Measurements from ENCODE around the gene GTF2IRD2.
"Not testable (repeated sequence)": the region's sequence is repeated elsewhere in the genome, so short reads cannot be mapped to it uniquely, and the experiment has no call there.

DNA sequence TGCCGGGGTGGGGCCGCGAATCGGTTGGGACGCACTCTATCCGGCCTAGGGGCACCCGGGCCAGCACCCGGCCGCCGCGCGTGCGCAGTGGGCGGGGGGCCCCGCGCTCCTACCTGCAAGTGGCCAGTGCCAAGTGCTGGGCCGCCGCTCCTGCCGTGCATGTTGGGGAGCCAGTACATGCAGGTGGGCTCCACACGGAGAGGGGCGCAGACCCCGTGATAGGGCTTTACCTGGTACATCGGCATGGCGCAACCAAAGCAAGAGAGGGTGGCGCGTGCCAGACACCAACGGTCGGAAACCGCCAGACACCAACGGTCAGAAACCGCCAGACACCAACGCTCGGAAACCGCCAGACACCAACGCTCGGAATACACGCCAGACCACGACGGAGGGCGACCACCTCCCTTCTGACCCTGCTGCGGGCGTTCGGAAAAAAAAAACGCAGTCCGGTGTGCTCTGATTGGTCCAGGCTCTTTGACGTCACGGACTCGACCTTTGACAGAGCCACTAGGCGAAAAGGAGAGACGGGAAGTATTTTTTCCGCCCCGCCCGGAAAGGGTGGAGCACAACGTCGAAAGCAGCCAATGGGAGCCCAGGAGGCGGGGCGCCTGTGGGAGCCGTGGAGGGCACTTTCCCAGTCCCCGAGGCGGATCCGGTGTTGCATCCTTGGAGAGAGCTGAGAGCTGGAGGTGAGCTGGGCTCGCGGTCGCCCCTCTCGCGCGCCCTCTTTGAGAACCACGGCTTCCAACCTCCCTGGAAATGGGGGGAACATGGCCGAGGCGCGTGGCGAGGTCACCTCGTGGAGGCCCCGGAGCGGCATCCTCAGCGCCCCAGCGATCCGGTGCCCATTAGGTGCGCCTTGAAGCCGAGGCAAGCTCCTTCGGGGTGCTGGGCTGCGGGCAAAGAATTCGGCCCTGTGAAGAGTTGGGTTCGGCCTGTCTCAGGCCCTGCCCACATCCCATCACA, 39.0 kb upstream of the GTF2IRD2 start:
- TF ChIP-seq, protein P1, sequence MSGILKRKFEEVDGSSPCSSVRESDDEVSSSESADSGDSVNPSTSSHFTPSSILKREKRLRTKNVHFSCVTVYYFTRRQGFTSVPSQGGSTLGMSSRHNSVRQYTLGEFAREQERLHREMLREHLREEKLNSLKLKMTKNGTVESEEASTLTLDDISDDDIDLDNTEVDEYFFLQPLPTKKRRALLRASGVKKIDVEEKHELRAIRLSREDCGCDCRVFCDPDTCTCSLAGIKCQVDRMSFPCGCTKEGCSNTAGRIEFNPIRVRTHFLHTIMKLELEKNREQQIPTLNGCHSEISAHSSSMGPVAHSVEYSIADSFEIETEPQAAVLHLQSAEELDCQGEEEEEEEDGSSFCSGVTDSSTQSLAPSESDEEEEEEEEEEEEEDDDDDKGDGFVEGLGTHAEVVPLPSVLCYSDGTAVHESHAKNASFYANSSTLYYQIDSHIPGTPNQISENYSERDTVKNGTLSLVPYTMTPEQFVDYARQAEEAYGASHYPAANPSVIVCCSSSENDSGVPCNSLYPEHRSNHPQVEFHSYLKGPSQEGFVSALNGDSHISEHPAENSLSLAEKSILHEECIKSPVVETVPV (CRISPR knock-in tag; IDR thresholded peaks at IDR 0.05), result not testable (repeated sequence)
- not testable (repeated sequence) for TF ChIP-seq RARB (CRISPR knock-in tag; IDR thresholded peaks at IDR 0.05)

All from SK-N-SH treated with all-trans-retinoic acid at 6 μM for 48 hours (cell line).